Measurements from ENCODE around the gene FHL2.
A peak's percentile ranks its signal among the peaks of the same experiment; 100 is the strongest.

The FHL2 gene

GRCh38 chr2:105373895-105374401 is 24.9 kb downstream of the FHL2 start:
- TF ChIP-seq POLR2A (IDR thresholded peaks at IDR 0.05; ENCODE audit: low read length) = no peak
- TF ChIP-seq GATA1 (IDR thresholded peaks at IDR 0.05; ENCODE audit: low read depth, low read length) = no peak
- DNase-seq = no peak

DNA sequence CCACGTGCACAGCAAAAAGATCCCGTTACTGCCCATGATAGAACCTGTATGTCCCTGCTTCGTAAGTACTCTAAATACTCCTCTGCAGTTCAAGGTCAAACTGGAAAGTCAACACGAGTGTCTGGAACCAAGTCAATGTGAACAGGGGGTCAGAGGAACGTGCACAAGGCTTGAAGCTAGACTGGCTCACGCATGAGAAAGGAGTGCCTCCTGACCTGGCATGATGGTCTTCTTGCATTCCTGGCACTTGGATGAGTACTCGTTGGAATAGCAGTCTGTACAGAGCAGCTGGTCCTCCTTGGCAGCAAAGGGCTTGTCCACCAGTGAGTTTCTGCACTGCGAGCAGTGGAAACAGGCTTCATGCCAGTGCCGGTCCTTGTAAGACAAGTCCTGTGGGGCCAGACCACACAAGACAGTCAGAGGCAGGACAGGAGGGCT is 25.5 kb downstream of the FHL2 start:
- no peak for TF ChIP-seq GATA1 (IDR thresholded peaks at IDR 0.05; ENCODE audit: low read depth, low read length)
- TF ChIP-seq POLR2A (IDR thresholded peaks at IDR 0.05; ENCODE audit: low read length) = no peak
- no peak for DNase-seq

DNA sequence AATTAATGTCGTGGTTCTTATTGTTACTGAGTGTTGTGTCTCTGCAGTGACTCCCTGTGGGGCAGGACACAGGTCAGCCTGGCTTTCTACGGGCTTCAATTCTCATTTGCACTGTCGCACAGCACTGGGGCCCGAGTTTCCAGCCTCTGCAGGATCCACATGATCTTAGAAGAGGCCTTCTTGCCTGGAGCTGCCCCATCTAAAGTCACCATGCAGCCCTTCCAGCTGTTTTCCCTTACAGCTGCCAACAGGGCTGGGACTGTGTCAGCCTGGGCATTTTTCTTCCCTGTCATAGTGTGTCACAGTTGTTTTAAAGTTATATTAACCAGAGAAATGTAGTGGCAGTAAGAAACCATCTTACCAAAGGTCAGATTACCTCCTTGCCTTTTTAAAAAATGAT is 27.0 kb downstream of the FHL2 start:
- DNase-seq = no peak
- TF ChIP-seq GATA1 (IDR thresholded peaks at IDR 0.05; ENCODE audit: low read depth, low read length) = no peak
- no peak for TF ChIP-seq POLR2A (IDR thresholded peaks at IDR 0.05; ENCODE audit: low read length)

- TF ChIP-seq GATA1 (IDR thresholded peaks at IDR 0.05; ENCODE audit: low read depth, low read length) (no peak), POLR2A (IDR thresholded peaks at IDR 0.05; ENCODE audit: low read length) (no peak)
These were observed 27.7 kb downstream of the FHL2 start for GRCh38 chr2:105371156-105371555.

GRCh38 chr2:105369777-105370690 is 28.8 kb downstream of the FHL2 start:
- no peak for TF ChIP-seq GATA1 (IDR thresholded peaks at IDR 0.05; ENCODE audit: low read depth, low read length)
- TF ChIP-seq POLR2A (IDR thresholded peaks at IDR 0.05; ENCODE audit: low read length) = no peak
- peak; percentile 87 to 90 for DNase-seq

More at GRCh38 chr2:105371156-105371555, 27.7 kb downstream of the FHL2 start:
- DNase-seq = no peak

GRCh38 chr2:105368759-105369408 is 30.0 kb downstream of the FHL2 start:
- no peak for DNase-seq
- TF ChIP-seq GATA1 (IDR thresholded peaks at IDR 0.05; ENCODE audit: low read depth, low read length) = no peak
- no peak for TF ChIP-seq POLR2A (IDR thresholded peaks at IDR 0.05; ENCODE audit: low read length)

DNA sequence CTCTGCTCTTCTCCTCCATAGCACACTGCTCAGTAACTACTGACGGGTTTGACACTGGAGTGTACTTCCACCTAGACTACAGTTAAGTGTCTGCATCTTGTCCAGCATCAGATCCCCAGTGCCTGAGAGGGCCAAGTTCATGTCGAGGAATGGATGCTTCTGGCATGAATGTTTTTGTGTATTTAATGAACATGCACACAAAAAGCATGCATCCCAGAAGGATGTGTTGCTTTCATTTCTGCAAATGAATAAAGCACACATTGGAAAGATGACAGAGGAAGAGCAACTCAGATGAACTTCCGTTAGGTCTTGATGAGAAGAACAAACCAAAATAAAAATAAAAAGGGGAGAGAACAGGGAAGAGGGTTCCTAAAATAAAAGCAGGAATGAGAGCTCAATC is 33.6 kb downstream of the FHL2 start:
- TF ChIP-seq POLR2A (IDR thresholded peaks at IDR 0.05; ENCODE audit: low read length) = no peak
- TF ChIP-seq GATA1 (IDR thresholded peaks at IDR 0.05; ENCODE audit: low read depth, low read length) = no peak
- no peak for DNase-seq

DNA sequence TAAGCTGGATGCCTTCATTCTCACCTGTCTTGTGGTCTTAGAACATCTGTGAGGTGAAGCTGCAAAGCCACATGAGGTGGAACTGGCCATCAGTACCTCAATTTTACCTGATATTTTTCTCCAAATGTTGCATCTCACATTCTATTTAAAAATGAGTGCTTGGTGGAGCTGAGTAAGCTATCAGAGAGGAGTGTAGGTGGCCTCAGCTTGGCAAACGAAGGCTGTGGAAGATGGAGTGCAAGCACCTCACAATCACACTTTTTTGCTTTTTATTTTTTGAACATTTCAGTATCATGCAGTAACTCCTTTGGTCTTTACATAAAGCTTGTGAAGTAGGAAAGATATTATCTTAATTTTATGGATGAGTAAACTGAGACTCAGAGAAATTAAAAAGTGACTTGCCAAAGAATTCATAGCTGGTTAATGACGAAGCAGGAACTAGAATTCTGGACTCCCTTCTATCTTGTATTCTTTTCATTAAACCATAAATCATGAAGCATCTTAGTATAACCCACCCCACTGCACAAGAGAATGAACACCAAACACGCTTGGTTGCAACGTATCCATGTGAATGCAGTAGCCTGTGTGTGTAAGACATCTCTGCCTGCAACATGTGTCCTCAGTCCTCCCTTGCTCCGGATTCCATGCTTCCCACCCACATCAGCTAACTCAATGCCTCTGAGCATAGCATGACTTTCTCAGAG is 34.3 kb downstream of the FHL2 start:
- TF ChIP-seq GATA1 (IDR thresholded peaks at IDR 0.05; ENCODE audit: low read depth, low read length) (no peak), POLR2A (IDR thresholded peaks at IDR 0.05; ENCODE audit: low read length) (no peak)
- no peak for DNase-seq

DNA sequence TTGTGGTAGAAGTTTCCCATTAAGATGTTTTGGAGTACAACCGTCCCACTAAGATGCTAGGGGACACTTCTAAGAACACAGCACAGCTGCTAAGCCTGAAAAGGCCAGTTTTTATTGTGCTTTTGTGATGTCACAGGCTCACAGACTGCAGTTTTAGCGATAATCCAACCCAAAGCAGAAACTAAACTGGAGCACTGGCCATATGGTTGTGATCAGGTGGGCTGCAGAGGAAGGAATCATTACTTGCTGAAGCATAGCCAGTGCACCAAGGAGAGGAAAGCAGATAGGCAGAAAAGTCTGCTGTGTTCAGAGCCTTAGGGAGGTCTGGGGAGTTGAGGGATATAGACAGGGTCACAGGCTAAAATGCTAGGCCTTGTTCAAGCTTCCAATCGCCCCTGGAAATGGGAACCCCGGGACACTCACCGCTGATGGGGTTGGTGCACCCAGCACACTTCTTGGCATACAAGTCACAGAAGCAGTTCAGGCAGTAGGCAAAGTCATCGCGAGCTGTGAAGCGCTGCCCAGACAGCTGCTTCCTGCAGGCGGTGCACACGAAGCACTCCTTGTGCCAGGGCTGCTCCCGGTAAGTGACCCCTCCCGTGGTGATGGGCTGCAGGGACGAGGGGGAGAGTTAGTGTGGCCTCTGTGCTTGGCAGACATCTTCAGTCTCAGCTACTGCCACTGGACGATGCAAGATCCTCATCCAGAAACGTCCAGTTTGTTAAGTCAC is 35.8 kb downstream of the FHL2 start:
- no peak for TF ChIP-seq GATA1 (IDR thresholded peaks at IDR 0.05; ENCODE audit: low read depth, low read length)
- no peak for TF ChIP-seq POLR2A (IDR thresholded peaks at IDR 0.05; ENCODE audit: low read length)
- DNase-seq = no peak

DNA sequence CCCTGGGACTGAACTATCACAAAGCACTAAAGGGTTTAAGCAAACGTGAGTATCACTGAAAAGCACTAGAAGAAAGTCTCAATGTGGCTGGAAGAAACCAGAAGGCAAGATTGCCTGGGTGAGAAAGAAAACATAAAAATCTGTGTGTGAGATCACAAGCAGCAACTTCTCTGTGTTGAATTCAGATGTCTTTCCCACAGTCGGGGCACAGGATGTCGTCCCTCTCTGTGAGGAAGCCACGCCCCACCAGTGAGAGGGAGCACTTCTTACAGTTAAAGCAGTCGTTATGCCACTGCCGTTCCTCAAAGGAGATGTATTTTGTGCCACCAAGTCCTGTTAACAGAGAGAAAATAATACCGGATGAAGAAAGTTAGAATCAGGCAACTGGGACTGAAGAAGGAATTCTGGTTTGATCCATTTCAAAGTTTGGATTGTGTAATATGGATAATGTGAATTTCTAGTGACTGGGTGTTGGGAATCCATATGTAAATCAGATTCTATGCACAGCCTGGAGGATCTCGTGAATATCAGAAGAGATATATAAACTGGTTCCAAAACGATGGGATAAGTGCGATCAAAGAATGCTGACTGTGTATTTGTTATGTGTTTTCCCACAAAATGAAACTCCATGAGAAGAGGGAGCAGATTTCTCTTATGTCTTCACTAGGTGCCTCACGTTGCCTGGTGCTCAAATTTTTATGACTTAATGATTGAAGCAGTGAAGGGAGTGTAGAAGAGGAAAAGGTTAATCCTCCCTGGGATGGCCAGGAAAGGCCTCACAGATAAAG is 37.6 kb downstream of the FHL2 start:
- TF ChIP-seq GATA1 (IDR thresholded peaks at IDR 0.05; ENCODE audit: low read depth, low read length) (no peak), POLR2A (IDR thresholded peaks at IDR 0.05; ENCODE audit: low read length) (no peak)
- no peak for DNase-seq

- no peak for DNase-seq
- no peak for TF ChIP-seq GATA1 (IDR thresholded peaks at IDR 0.05; ENCODE audit: low read depth, low read length)
- TF ChIP-seq POLR2A (IDR thresholded peaks at IDR 0.05; ENCODE audit: low read length) = no peak
These were observed 40.3 kb downstream of the FHL2 start for GRCh38 chr2:105358593-105358992.

GRCh38 chr2:105357122-105357521 is 41.7 kb downstream of the FHL2 start:
- DNase-seq = no peak
- no peak for TF ChIP-seq POLR2A (IDR thresholded peaks at IDR 0.05; ENCODE audit: low read length)
- TF ChIP-seq GATA1 (IDR thresholded peaks at IDR 0.05; ENCODE audit: low read depth, low read length) = no peak

Measured in erythroblast (primary cell).